ENCODE data around the gene VEGFD. TPM values are rescaled to one million over a fixed set of nuclear protein-coding genes. Genes with fewer than 3 reads are reported as not detected.
"Not testable (repeated sequence)": the region's sequence is repeated elsewhere in the genome, so short reads cannot be mapped to it uniquely, and the experiment has no call there.

Gene VEGFD
- total RNA-seq, 1 experiment from 2014 or later = not detected

DNA sequence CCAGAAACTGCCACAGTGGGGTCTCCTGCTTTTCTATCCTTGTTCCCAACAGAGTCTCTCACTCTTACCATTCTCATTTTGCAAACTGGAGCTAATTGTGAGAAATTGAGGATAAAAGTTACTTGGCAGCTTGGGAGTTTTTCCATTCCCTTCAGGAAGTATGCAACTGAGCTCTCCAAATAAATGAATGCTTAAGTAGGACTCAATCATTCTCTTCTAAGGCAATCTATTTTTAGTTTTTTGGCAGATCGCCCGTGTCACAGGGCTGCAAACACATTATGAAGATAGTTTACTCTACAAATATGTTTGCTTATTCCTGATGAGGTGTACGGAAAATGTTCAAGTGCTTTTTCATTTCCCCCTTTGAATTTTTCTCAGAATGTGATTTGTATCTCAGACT, 74.1 kb downstream of the VEGFD start:
- H3K36me3 Mint-ChIP-seq (ENCODE audit: insufficient read depth, unreplicated experiment) = peaks cover 5% of the 10 kb centered on the region
- no peaks in the 10 kb centered on the region for H3K9me3 Mint-ChIP-seq (ENCODE audit: unreplicated experiment)
- DNase-seq (ENCODE audit: unreplicated experiment) = peak; percentile 9
- no peak overlapping the region for H3K4me3 Mint-ChIP-seq (ENCODE audit: unreplicated experiment)
- CTCF ChIA-PET = interaction anchor here (1.0 to 4.8 kb wide), 2 partner anchors 10 to 157 kb away, joined by 4 to 28 read pairs; no protein-coding TSS in a partner anchor
- H3K27ac Mint-ChIP-seq (ENCODE audit: low read depth, unreplicated experiment) = no peak overlapping the region
- TF ChIP-seq, protein P1, sequence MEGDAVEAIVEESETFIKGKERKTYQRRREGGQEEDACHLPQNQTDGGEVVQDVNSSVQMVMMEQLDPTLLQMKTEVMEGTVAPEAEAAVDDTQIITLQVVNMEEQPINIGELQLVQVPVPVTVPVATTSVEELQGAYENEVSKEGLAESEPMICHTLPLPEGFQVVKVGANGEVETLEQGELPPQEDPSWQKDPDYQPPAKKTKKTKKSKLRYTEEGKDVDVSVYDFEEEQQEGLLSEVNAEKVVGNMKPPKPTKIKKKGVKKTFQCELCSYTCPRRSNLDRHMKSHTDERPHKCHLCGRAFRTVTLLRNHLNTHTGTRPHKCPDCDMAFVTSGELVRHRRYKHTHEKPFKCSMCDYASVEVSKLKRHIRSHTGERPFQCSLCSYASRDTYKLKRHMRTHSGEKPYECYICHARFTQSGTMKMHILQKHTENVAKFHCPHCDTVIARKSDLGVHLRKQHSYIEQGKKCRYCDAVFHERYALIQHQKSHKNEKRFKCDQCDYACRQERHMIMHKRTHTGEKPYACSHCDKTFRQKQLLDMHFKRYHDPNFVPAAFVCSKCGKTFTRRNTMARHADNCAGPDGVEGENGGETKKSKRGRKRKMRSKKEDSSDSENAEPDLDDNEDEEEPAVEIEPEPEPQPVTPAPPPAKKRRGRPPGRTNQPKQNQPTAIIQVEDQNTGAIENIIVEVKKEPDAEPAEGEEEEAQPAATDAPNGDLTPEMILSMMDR (IDR thresholded peaks at IDR 0.05; ENCODE audit: unreplicated experiment) = no peak
- H3K4me1 Mint-ChIP-seq (ENCODE audit: insufficient read depth, unreplicated experiment) = peaks cover 5% of the 10 kb centered on the region
- BruUV-seq (replicated peaks) = no TSS peak
- POLR2A ChIA-PET = interaction anchor here (0.6 kb wide), 1 partner anchor 1459 kb away, joined by 3 read pairs; no protein-coding TSS in a partner anchor
- H3K27me3 Mint-ChIP-seq (ENCODE audit: insufficient read depth, unreplicated experiment) = peaks cover 33% of the 10 kb centered on the region
- intact Hi-C loops (cut with micrococcal nuclease) = no loop called here

DNA sequence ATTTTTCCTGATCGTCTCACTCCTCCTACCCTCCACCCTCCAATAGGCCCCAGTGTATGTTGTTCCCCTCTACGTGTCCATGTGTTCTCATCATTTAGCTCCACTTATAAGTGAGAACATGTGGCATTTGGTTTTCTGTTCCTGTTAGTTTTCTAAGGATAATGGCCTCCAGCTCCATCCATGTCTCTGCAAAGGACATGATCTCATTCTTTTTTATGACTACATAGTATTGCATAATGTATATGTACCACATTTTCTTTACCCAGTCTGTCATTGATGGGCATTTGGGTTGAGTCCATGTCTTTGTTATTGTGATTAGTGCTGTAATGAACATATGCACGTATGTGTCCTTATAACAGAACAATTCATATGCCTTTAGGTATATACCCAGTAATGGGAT, 78.3 kb downstream of the VEGFD start:
- CTCF ChIA-PET; BruUV-seq (replicated peaks); intact Hi-C loops (cut with micrococcal nuclease): not testable (repeated sequence)

DNA sequence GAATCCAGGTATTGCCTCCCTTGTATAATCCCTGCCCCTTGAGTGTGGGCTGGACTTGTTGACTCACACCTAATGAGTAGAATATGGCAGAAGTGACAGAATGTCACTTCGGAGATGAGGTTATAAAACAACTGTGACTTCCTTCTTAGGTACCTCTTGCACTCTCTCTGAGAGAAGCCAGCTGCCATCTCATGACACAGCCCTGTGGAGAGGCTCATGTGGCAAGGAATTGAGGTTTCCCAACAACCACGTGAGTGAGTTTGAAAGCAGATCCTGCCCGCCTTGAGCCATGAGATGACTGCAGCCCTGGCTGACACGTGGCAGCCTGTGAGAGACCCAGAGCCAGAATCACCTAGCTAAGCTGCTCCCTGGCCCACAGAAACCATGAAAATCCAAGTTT, 82.3 kb downstream of the VEGFD start:
- ChIA-PET POLR2A (interaction anchor here (1.2 to 1.4 kb wide), 3 partner anchors 27 to 258 kb away, joined by 3 read pairs; no protein-coding TSS in a partner anchor), CTCF (interaction anchor here (1.0 to 6.8 kb wide), 6 partner anchors 33 to 211 kb away, joined by 3 to 87 read pairs (median 3); no protein-coding TSS in a partner anchor)
- H3K36me3 Mint-ChIP-seq (ENCODE audit: insufficient read depth, unreplicated experiment) = no peaks in the 10 kb centered on the region
- peaks cover 20% of the 10 kb centered on the region for H3K27me3 Mint-ChIP-seq (ENCODE audit: insufficient read depth, unreplicated experiment)
- no peak overlapping the region for H3K27ac Mint-ChIP-seq (ENCODE audit: low read depth, unreplicated experiment)
- TF ChIP-seq, protein P1 (IDR thresholded peaks at IDR 0.05; ENCODE audit: unreplicated experiment) = no peak
- no TSS peak for BruUV-seq (replicated peaks)
- intact Hi-C loops (cut with micrococcal nuclease) = loop anchor here (2.0 to 5.0 kb wide), 2 partner anchors 35 to 263 kb away; partner anchors contain the start of gene PIGA
- H3K4me3 Mint-ChIP-seq (ENCODE audit: unreplicated experiment) = no peak overlapping the region
- peaks cover 5% of the 10 kb centered on the region for H3K4me1 Mint-ChIP-seq (ENCODE audit: insufficient read depth, unreplicated experiment)
- no peaks in the 10 kb centered on the region for H3K9me3 Mint-ChIP-seq (ENCODE audit: unreplicated experiment)
- peak; percentile 50 for DNase-seq (ENCODE audit: unreplicated experiment)

More for the DNA sequence above, 78.3 kb downstream of the VEGFD start:
- H3K4me1 Mint-ChIP-seq (ENCODE audit: insufficient read depth, unreplicated experiment); H3K36me3 Mint-ChIP-seq (ENCODE audit: insufficient read depth, unreplicated experiment); H3K9me3 Mint-ChIP-seq (ENCODE audit: unreplicated experiment); H3K4me3 Mint-ChIP-seq (ENCODE audit: unreplicated experiment); DNase-seq (ENCODE audit: unreplicated experiment); H3K27ac Mint-ChIP-seq (ENCODE audit: low read depth, unreplicated experiment); POLR2A ChIA-PET: not testable (repeated sequence)
- H3K27me3 Mint-ChIP-seq (ENCODE audit: insufficient read depth, unreplicated experiment) = peaks cover 34% of the 10 kb centered on the region

DNA sequence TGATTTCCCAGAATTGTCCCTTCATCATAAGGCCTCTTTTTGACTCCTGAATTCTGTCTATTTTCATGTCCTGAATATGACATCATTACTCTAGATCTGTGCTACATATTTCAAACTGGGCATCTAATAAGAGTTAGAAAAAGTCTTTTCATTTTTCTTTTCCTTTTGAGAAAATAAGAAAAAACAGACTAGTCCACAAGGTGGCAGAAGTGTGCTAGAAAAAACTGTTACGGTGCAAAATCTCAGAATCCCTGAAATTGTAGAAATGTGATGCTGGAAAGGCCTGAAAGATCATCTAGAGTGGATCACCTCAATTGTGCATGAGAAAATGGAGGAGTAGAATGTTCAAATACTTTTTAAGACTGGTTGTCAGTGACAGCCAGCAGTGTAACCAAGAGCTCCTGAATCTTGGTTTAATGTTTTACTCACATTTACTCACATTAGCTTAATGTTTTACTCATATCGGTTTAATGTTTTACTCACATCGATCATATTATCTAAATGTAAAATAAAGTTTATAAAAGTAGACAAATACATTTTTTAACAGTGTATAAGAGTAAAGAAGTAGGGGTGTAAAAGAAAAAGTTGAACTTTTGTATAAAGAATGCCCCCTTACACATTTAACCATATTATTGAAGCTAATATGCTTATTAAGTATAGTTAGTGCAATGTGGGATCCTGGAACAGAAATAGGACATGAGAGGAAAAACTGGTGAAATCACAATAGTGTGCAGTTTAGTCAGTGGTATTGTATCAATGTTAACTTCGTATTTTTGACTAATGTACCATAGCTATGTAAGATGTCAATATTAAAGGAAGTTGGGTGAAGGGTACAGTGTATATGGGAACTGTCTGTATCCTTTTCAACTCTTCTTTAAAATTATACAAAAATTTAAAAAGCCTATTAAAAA, 84.0 kb downstream of the VEGFD start:
- intact Hi-C loops (cut with micrococcal nuclease) = loop anchor here (1.0 to 5.0 kb wide), 3 partner anchors 37 to 265 kb away; partner anchors contain the start of gene PIGA
- H3K4me1 Mint-ChIP-seq (ENCODE audit: insufficient read depth, unreplicated experiment) = no peaks in the 10 kb centered on the region
- TF ChIP-seq, protein P1 (IDR thresholded peaks at IDR 0.05; ENCODE audit: unreplicated experiment) = peak; percentile 38
- POLR2A ChIA-PET = interaction anchor here (0.6 to 0.7 kb wide), 2 partner anchors 151 to 164 kb away, joined by 3 to 4 read pairs; no protein-coding TSS in a partner anchor
- H3K36me3 Mint-ChIP-seq (ENCODE audit: insufficient read depth, unreplicated experiment) = no peaks in the 10 kb centered on the region
- H3K27ac Mint-ChIP-seq (ENCODE audit: low read depth, unreplicated experiment) = no peak overlapping the region
- peaks cover 20% of the 10 kb centered on the region for H3K27me3 Mint-ChIP-seq (ENCODE audit: insufficient read depth, unreplicated experiment)
- peak; percentile 33 for DNase-seq (ENCODE audit: unreplicated experiment)
- BruUV-seq (replicated peaks) = no TSS peak
- H3K9me3 Mint-ChIP-seq (ENCODE audit: unreplicated experiment) = no peaks in the 10 kb centered on the region
- H3K4me3 Mint-ChIP-seq (ENCODE audit: unreplicated experiment) = no peak overlapping the region
- CTCF ChIA-PET = interaction anchor here (0.5 to 6.8 kb wide), 39 partner anchors 9 to 1101 kb away, joined by 3 to 87 read pairs (median 4); partner anchors contain the start of gene BMX
